A549 (cell line): ENCODE measurements around the gene DBH. TPM values are rescaled to one million over a fixed set of nuclear protein-coding genes. Genes with fewer than 3 reads are reported as not detected.

ENCODE experiments used
- ATAC-seq, 2 experiments: fragments of 200-7000 bp in 1 of 2; fragments of >200 bp in 1 of 2; cut with Nextera tagmentation in 1 of 2; cut with Tn5 transposase in 1 of 2; 3 replicates each; pipeline versions ENCODE4 v1.8.0 to v1.9.1; 2018 to 2020; ENCODE audit warnings: mild to moderate bottlenecking in 1 of 2, moderate library complexity in 1 of 2
- CTCF ChIA-PET: fragments of 300-600 bp; sonication (Branson Sonifier 250); formaldehyde crosslinking; extraction: SDS; loops from one replicate; lab custom pipeline; 2021; ENCODE audit warnings: antibody characterized with exemption, inconsistent platforms; lab: Yijun Ruan, JAX
- POLR2A ChIA-PET: fragments of 350-600 bp; formaldehyde crosslinking; extraction: SDS; loops from one replicate; lab custom pipeline; 2021; ENCODE audit warnings: antibody characterized with exemption, inconsistent platforms; lab: Yijun Ruan, JAX
- DNase-seq, 2 experiments: peaks; one replicate each; pipeline versions ENCODE4 v3.0.0 to v3.0.0-alpha.2; 2011 to 2016; ENCODE audit warnings: low read depth in 1 of 2, low spot score in 1 of 2
- FAIRE-seq: peaks from 2 replicates; lab custom pipeline; 2011; peaks lifted over from hg19 to GRCh38; lab: Jason Lieb, UNC
- H3K27ac ChIP-seq, 2 experiments: fragments of >200 bp; sonication (Bioruptor Twin); formaldehyde crosslinking; 3 replicates each; pipeline ENCODE4 v1.5.1; 2016 to 2017
- H3K4me1 ChIP-seq: fragments of >200 bp; sonication (Bioruptor Twin); formaldehyde crosslinking; 3 replicates; pipeline ENCODE4 v1.6.1; 2016
- H3K4me2 ChIP-seq: fragments of >200 bp; sonication (Bioruptor Twin); formaldehyde crosslinking; 3 replicates; pipeline ENCODE4 v1.6.1; 2016
- H3K4me3 ChIP-seq: fragments of >200 bp; sonication (Bioruptor Twin); formaldehyde crosslinking; 3 replicates; pipeline ENCODE4 v1.5.1; 2016
- H3K9me3 ChIP-seq: fragments of >200 bp; sonication (Bioruptor Twin); formaldehyde crosslinking; 3 replicates; pipeline ENCODE4 v1.6.1; 2016
- CHD2 ChIP-seq: fragments of 150-350 bp; IDR thresholded peaks from 2 replicates; pipeline ENCODE4 v1.6.1; 2014; ENCODE audit warnings: low read length; ENCODE audit not compliant: partially characterized antibody
- EHF ChIP-seq: fragments of 250-450 bp; sonication (Bioruptor Pico); IDR thresholded peaks from 2 replicates; pipeline ENCODE4 v1.5.0; 2020; ENCODE audit warnings: mild to moderate bottlenecking
- EP300 ChIP-seq, 2 experiments: fragments of >200 bp; sonication (Bioruptor Twin); formaldehyde crosslinking; IDR thresholded peaks; 2 replicates in 1 of 2; 3 replicates in 1 of 2; pipeline ENCODE4 v1.6.1; 2016 to 2017
- FOSB ChIP-seq: fragments of 250-450 bp; sonication (Bioruptor Pico); IDR thresholded peaks from 2 replicates; pipeline ENCODE4 v1.5.0; 2020; ENCODE audit warnings: mild to moderate bottlenecking, moderate library complexity
- GATA3 ChIP-seq: IDR thresholded peaks from 2 replicates; pipeline ENCODE4 v1.6.1; 2012; ENCODE audit warnings: borderline replicate concordance
- HEYL ChIP-seq: fragments of 250-450 bp; sonication (Bioruptor Pico); IDR thresholded peaks from 2 replicates; pipeline ENCODE4 v1.8.0; 2021; ENCODE audit warnings: mild to moderate bottlenecking, moderate library complexity
- HOXB13 ChIP-seq: fragments of 250-450 bp; sonication (Bioruptor Pico); IDR thresholded peaks from 2 replicates; pipeline ENCODE4 v1.5.0; 2020; ENCODE audit warnings: low read depth, mild to moderate bottlenecking, moderate library complexity
- JUN ChIP-seq, 2 experiments: fragments of >200 bp; sonication (Bioruptor Twin); formaldehyde crosslinking; IDR thresholded peaks; 2 replicates in 1 of 2; 3 replicates in 1 of 2; pipeline ENCODE4 v1.6.1; 2016 to 2017
- JUNB ChIP-seq: fragments of >200 bp; sonication (Bioruptor Twin); formaldehyde crosslinking; IDR thresholded peaks from 2 replicates; pipeline ENCODE4 v1.6.1; 2016
- KDM1A ChIP-seq: fragments of 200-600 bp; sonication (generic); IDR thresholded peaks from 2 replicates; pipeline ENCODE4 v1.6.1; 2016; ENCODE audit warnings: low read depth, mild to moderate bottlenecking
- MAFK ChIP-seq: fragments of 450-650 bp; IDR thresholded peaks from 2 replicates; pipeline ENCODE4 v1.6.1; 2014; ENCODE audit not compliant: partially characterized antibody
- MYC ChIP-seq: IDR thresholded peaks from 2 replicates; pipeline ENCODE4 v1.6.1; 2012; ENCODE audit warnings: mild to moderate bottlenecking, inconsistent platforms, low read length, improper control_type of control experiment, borderline replicate concordance
- NFE2L2 ChIP-seq: fragments of 150-350 bp; conservative IDR thresholded peaks from 2 replicates; pipeline ENCODE4 v1.6.1; 2014; ENCODE audit warnings: low read length
- NPAS2 ChIP-seq: fragments of 250-450 bp; sonication (Bioruptor Pico); IDR thresholded peaks from 2 replicates; pipeline ENCODE4 v1.8.0; 2022; ENCODE audit warnings: mild to moderate bottlenecking, moderate library complexity, borderline replicate concordance
- PHF8 ChIP-seq: fragments of 200-600 bp; sonication (generic); IDR thresholded peaks from 2 replicates; pipeline ENCODE4 v1.6.1; 2016; ENCODE audit warnings: low read depth, mild to moderate bottlenecking, antibody characterized with exemption, moderate library complexity, borderline replicate concordance
- REST ChIP-seq: fragments of 200-600 bp; sonication (generic); IDR thresholded peaks from 2 replicates; pipeline ENCODE4 v1.6.1; 2016; ENCODE audit warnings: antibody characterized with exemption, mild to moderate bottlenecking, moderate library complexity
- RFX5 ChIP-seq: fragments of 450-650 bp; IDR thresholded peaks from 2 replicates; pipeline ENCODE4 v1.7.1; 2014; ENCODE audit warnings: antibody characterized with exemption, mild to moderate bottlenecking, moderate library complexity
- RNF2 ChIP-seq: fragments of 200-600 bp; sonication (generic); IDR thresholded peaks from 2 replicates; pipeline ENCODE4 v1.6.1; 2016; ENCODE audit warnings: low read depth, mild to moderate bottlenecking, antibody characterized with exemption, moderate library complexity, borderline replicate concordance
- TP53 ChIP-seq: fragments of 250-450 bp; sonication (Bioruptor Pico); IDR thresholded peaks from 2 replicates; pipeline ENCODE4 v1.5.0; 2021; ENCODE audit warnings: mild to moderate bottlenecking, moderate library complexity
- USF2 ChIP-seq: fragments of 450-650 bp; IDR thresholded peaks from 2 replicates; pipeline ENCODE4 v1.6.1; 2014; ENCODE audit warnings: antibody characterized with exemption
- ZC3H11A ChIP-seq: fragments of 450-650 bp; IDR thresholded peaks from 2 replicates; pipeline ENCODE4 v1.6.1; 2014; ENCODE audit warnings: antibody characterized with exemption, mild to moderate bottlenecking
- WGBS: methylation state at CpG from one replicate; pipeline ENCODE4 v1.1.6; 2017; ENCODE audit errors: missing lambda C conversion rate; 5-methylcytosine and 5-hydroxymethylcytosine counted together
- polyA plus RNA-seq, 4 experiments: library from polyadenylated mRNA; depleted of rRNA in 3 of 4; stranded (reverse); fragments of >200 nt; fragmentation: RNase III in 1 of 4; extraction: RNeasy Plus Mini Kit Qiagen cat#74134 plus additional on column Dnase treatment in 1 of 4; gene quantifications; 2 replicates in 3 of 4; 3 replicates in 1 of 4; pipeline ENCODE4 v1.2.3, GENCODE V29; 2011 to 2017

DBH gene
- polyA plus RNA-seq, 2 of the 4 experiments (the other 2 are of a cell fraction): not detected

- no peak overlapping the region for H3K4me2 ChIP-seq
- no peaks in the 10 kb centered on the region for H3K9me3 ChIP-seq
- H3K4me3 ChIP-seq: no peak overlapping the region
- no peak for ATAC-seq
- no peak for TF ChIP-seq RFX5
- TF ChIP-seq RNF2: no peak
- no peak for TF ChIP-seq EP300 (IDR thresholded peaks at IDR 0.05)
- no peak for TF ChIP-seq ZC3H11A
- TF ChIP-seq JUNB: no peak
- TF ChIP-seq KDM1A: no peak
- no peak for TF ChIP-seq MAFK
- no peak for TF ChIP-seq NFE2L2
- no peak for TF ChIP-seq CHD2
- no peak for TF ChIP-seq HEYL
- no peak for TF ChIP-seq EHF
- 40% methylated on average over 6 of the region's 12 CpGs for WGBS
- POLR2A ChIA-PET: no interaction called here
- no peak for FAIRE-seq
- CTCF ChIA-PET: interaction anchor here (1.5 to 2.7 kb wide), 2 partner anchors 12 to 26 kb away, joined by 3 to 7 read pairs; no protein-coding TSS in a partner anchor
- H3K4me1 ChIP-seq: no peaks in the 10 kb centered on the region
- no peak for DNase-seq
- no peak overlapping the region for H3K27ac ChIP-seq
These were observed 5.1 kb upstream of the DBH start for GRCh38 chr9:133631111-133631510.

GRCh38 chr9:133632806-133633680, 3.1 kb upstream of the DBH start:
- no peaks in the 10 kb centered on the region for H3K9me3 ChIP-seq
- ChIA-PET CTCF (interaction anchor here (0.6 to 2.7 kb wide), 6 partner anchors 10 to 480 kb away, joined by 3 to 7 read pairs (median 3); no protein-coding TSS in a partner anchor), POLR2A (no interaction called here)
- H3K4me1 ChIP-seq: no peaks in the 10 kb centered on the region
- ATAC-seq: no peak
- no peak overlapping the region for H3K4me3 ChIP-seq
- H3K27ac ChIP-seq: no peak overlapping the region
- no peak for TF ChIP-seq MYC
- no peak for TF ChIP-seq NPAS2 (CRISPR knock-in tag)
- no peak for TF ChIP-seq JUN (IDR thresholded peaks at IDR 0.05)
- no peak for TF ChIP-seq REST
- TF ChIP-seq HOXB13 (CRISPR knock-in tag): no peak
- TF ChIP-seq EP300 (IDR thresholded peaks at IDR 0.05): no peak
- no peak for TF ChIP-seq HEYL
- TF ChIP-seq USF2: no peak
- no peak for TF ChIP-seq RNF2
- no peak for TF ChIP-seq FOSB (CRISPR knock-in tag)
- no peak for TF ChIP-seq TP53
- TF ChIP-seq GATA3: no peak
- TF ChIP-seq NFE2L2: no peak
- TF ChIP-seq PHF8: no peak
- FAIRE-seq: no peak
- H3K4me2 ChIP-seq: no peak overlapping the region
- 59% methylated on average over 22 of the region's 27 CpGs for WGBS
- no peak for DNase-seq
